ENCODE data around the gene HHAT. TPM values are rescaled to one million over a fixed set of nuclear protein-coding genes. Genes with fewer than 3 reads are reported as not detected.

Gene HHAT
- polyA plus RNA-seq, 2 of the 4 experiments (the other 2 are of a cell fraction) = 3.8 to 4.5 TPM

DNA sequence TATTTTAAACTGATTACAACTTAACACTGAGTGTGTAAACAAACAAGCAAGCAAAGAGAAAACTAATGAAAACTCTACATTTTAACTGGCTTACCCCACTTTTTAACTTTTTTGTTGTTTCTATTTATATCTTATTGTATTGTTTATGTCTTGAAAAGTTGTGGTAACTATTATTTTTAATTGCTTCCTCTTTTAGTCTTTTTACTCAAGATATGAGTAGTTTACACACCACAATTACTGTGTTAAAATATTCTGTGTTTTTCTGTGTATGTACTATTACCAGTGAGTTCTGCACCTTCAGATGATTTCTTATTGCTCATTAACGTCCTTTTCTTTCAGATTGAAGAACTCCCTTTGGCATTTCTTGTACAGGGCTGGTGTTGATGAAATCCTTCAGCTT is 4.7 kb upstream of the HHAT start:
- TF ChIP-seq, protein P1, sequence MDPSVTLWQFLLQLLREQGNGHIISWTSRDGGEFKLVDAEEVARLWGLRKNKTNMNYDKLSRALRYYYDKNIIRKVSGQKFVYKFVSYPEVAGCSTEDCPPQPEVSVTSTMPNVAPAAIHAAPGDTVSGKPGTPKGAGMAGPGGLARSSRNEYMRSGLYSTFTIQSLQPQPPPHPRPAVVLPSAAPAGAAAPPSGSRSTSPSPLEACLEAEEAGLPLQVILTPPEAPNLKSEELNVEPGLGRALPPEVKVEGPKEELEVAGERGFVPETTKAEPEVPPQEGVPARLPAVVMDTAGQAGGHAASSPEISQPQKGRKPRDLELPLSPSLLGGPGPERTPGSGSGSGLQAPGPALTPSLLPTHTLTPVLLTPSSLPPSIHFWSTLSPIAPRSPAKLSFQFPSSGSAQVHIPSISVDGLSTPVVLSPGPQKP (IDR thresholded peaks at IDR 0.05; ENCODE audit: low read depth, low read length) = no peak
- no peak for TF ChIP-seq SREBF2 (IDR thresholded peaks at IDR 0.05)
- TF ChIP-seq FOSL2 (IDR thresholded peaks at IDR 0.05) = no peak
- TF ChIP-seq FOSL2 (CRISPR knock-in tag; IDR thresholded peaks at IDR 0.05) = no peak
- TF ChIP-seq RFX5 (IDR thresholded peaks at IDR 0.05) = no peak
- TF ChIP-seq, protein P2, sequence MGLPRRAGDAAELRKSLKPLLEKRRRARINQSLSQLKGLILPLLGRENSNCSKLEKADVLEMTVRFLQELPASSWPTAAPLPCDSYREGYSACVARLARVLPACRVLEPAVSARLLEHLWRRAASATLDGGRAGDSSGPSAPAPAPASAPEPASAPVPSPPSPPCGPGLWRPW (IDR thresholded peaks at IDR 0.05) = no peak
- no peak for TF ChIP-seq ZC3H11A (IDR thresholded peaks at IDR 0.05)
- TF ChIP-seq TFCP2L1 (CRISPR knock-in tag; IDR thresholded peaks at IDR 0.05) = no peak
- no peak for TF ChIP-seq JUNB (IDR thresholded peaks at IDR 0.05)
- TF ChIP-seq NR3C1 (IDR thresholded peaks at IDR 0.05) = no peak
- no peak for TF ChIP-seq ESRRA (IDR thresholded peaks at IDR 0.05; ENCODE audit: borderline replicate concordance, low read length)
- no peak for TF ChIP-seq EHF (CRISPR knock-in tag; IDR thresholded peaks at IDR 0.05)
- no peak for TF ChIP-seq MYC (IDR thresholded peaks at IDR 0.05; ENCODE audit: borderline replicate concordance, low read length)
- TF ChIP-seq CEBPB (IDR thresholded peaks at IDR 0.05) = no peak
- TF ChIP-seq ZFP36 (IDR thresholded peaks at IDR 0.05; ENCODE audit: borderline replicate concordance, partially characterized antibody) = no peak
- no peak for TF ChIP-seq NPAS2 (CRISPR knock-in tag; IDR thresholded peaks at IDR 0.05; ENCODE audit: borderline replicate concordance)
- TF ChIP-seq CBX2 (IDR thresholded peaks at IDR 0.05; ENCODE audit: borderline replicate concordance, low read depth) = no peak
- TF ChIP-seq, protein P3, sequence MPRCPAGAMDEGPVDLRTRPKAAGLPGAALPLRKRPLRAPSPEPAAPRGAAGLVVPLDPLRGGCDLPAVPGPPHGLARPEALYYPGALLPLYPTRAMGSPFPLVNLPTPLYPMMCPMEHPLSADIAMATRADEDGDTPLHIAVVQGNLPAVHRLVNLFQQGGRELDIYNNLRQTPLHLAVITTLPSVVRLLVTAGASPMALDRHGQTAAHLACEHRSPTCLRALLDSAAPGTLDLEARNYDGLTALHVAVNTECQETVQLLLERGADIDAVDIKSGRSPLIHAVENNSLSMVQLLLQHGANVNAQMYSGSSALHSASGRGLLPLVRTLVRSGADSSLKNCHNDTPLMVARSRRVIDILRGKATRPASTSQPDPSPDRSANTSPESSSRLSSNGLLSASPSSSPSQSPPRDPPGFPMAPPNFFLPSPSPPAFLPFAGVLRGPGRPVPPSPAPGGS (IDR thresholded peaks at IDR 0.05) = no peak
- TF ChIP-seq EP300 (IDR thresholded peaks at IDR 0.05) = no peak
- TF ChIP-seq, protein P4, sequence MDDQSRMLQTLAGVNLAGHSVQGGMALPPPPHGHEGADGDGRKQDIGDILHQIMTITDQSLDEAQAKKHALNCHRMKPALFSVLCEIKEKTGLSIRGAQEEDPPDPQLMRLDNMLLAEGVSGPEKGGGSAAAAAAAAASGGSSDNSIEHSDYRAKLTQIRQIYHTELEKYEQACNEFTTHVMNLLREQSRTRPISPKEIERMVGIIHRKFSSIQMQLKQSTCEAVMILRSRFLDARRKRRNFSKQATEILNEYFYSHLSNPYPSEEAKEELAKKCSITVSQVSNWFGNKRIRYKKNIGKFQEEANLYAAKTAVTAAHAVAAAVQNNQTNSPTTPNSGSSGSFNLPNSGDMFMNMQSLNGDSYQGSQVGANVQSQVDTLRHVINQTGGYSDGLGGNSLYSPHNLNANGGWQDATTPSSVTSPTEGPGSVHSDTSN (IDR thresholded peaks at IDR 0.05) = no peak
- no peak for TF ChIP-seq BHLHE40 (IDR thresholded peaks at IDR 0.05; ENCODE audit: low read depth, low read length)
- 13% methylated on average over 1 of the region's 1 CpG for WGBS (ENCODE audit: missing lambda C conversion rate)
- DNase-seq (ENCODE audit: low read depth in 1 of 2, low spot score in 1 of 2) = no peak
- H3K9me3 ChIP-seq = no peaks in the 10 kb centered on the region; the same call in 2 of the 3 replicates
- no peak overlapping the region for H3K4me3 ChIP-seq
- peaks cover 5% of the 10 kb centered on the region; the same call in 1 of the 3 replicates for H3K4me1 ChIP-seq
- no peak for FAIRE-seq
- CTCF ChIA-PET = no interaction called here
- no peak overlapping the region for H3K27ac ChIP-seq
- no peak overlapping the region for H3K4me2 ChIP-seq
- POLR2A ChIA-PET = no interaction called here
- ATAC-seq = no peak

DNA sequence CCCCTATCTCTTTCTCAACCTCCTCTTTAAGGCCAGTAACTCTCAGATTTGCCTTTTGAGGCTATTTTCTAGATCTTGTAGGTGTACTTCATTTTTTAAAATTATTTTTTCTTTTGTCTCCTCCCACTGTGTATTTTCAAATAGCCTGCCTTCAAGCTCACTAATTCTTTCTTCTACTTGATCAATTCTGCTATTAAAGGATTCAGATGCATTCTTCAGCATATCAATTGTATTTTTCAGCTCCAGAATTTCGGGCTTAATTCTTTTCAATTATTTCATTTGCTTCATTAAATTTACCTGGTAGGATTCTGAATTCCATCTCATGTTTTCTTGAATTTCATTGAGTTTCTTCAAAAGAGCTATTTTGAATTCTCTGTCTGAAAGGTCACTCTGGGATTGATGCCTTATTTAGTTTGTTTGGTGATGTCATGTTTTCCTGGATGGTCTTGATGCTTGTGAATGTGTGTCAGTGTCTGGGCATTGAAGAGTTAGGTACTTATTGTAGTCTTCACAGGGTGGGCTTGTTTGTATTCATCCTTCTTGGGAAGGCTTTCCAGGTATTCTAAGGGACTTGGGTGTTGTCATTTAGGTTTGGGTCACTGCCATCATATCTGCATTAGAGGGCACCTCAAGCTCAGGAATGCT is 3.6 kb upstream of the HHAT start:
- ATAC-seq (no peak), FAIRE-seq (no peak), DNase-seq (ENCODE audit: low read depth in 1 of 2, low spot score in 1 of 2) (no peak)
- Histone ChIP-seq H3K4me2 (no peak overlapping the region), H3K4me3 (no peak overlapping the region), H3K9me3 (no peaks in the 10 kb centered on the region; the same call in 2 of the 3 replicates), H3K27ac (no peak overlapping the region), H3K4me1 (peaks cover 12% of the 10 kb centered on the region; the same call in 2 of the 3 replicates)
- POLR2A ChIA-PET = no interaction called here
- no peak for TF ChIP-seq FOXS1 (CRISPR knock-in tag; IDR thresholded peaks at IDR 0.05)
- no peak for TF ChIP-seq FOSB (CRISPR knock-in tag; IDR thresholded peaks at IDR 0.05)
- no peak for TF ChIP-seq SMC3 (IDR thresholded peaks at IDR 0.05)
- no peak for TF ChIP-seq HDAC2 (IDR thresholded peaks at IDR 0.05)
- no peak for TF ChIP-seq HOXB13 (CRISPR knock-in tag; IDR thresholded peaks at IDR 0.05; ENCODE audit: low read depth)
- TF ChIP-seq, protein P5, sequence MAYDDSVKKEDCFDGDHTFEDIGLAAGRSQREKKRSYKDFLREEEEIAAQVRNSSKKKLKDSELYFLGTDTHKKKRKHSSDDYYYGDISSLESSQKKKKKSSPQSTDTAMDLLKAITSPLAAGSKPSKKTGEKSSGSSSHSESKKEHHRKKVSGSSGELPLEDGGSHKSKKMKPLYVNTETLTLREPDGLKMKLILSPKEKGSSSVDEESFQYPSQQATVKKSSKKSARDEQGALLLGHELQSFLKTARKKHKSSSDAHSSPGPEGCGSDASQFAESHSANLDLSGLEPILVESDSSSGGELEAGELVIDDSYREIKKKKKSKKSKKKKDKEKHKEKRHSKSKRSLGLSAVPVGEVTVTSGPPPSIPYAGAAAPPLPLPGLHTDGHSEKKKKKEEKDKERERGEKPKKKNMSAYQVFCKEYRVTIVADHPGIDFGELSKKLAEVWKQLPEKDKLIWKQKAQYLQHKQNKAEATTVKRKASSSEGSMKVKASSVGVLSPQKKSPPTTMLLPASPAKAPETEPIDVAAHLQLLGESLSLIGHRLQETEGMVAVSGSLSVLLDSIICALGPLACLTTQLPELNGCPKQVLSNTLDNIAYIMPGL (CRISPR knock-in tag; IDR thresholded peaks at IDR 0.05; ENCODE audit: borderline replicate concordance) = no peak
- TF ChIP-seq TFCP2L1 (CRISPR knock-in tag; IDR thresholded peaks at IDR 0.05) = no peak
- no peak for TF ChIP-seq CBX8 (IDR thresholded peaks at IDR 0.05)
- no peak for TF ChIP-seq JUNB (IDR thresholded peaks at IDR 0.05)
- TF ChIP-seq, protein P6, sequence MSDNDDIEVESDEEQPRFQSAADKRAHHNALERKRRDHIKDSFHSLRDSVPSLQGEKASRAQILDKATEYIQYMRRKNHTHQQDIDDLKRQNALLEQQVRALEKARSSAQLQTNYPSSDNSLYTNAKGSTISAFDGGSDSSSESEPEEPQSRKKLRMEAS (IDR thresholded peaks at IDR 0.05) = no peak
- no peak for TF ChIP-seq BHLHE40 (IDR thresholded peaks at IDR 0.05; ENCODE audit: low read depth, low read length)
- TF ChIP-seq, protein P7, sequence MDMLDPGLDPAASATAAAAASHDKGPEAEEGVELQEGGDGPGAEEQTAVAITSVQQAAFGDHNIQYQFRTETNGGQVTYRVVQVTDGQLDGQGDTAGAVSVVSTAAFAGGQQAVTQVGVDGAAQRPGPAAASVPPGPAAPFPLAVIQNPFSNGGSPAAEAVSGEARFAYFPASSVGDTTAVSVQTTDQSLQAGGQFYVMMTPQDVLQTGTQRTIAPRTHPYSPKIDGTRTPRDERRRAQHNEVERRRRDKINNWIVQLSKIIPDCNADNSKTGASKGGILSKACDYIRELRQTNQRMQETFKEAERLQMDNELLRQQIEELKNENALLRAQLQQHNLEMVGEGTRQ (IDR thresholded peaks at IDR 0.05) = no peak
- TF ChIP-seq, protein P2 (IDR thresholded peaks at IDR 0.05) = no peak
- WGBS (ENCODE audit: missing lambda C conversion rate) = 6% methylated on average over 1 of the region's 1 CpG
- CTCF ChIA-PET = interaction anchor here (1.3 to 1.7 kb wide), 3 partner anchors 12 to 76 kb away, joined by 3 to 5 read pairs (median 4); no protein-coding TSS in a partner anchor
